Measurements from ENCODE around the gene NFXL1. TPM values are rescaled to one million over a fixed set of nuclear protein-coding genes. Genes with fewer than 3 reads are reported as not detected.

The NFXL1 gene
- total and polyA plus RNA-seq, 2 donors (not counting 1 experiment from before 2014, with no cell fraction given) = 9.6 to 14.1 TPM

DNA sequence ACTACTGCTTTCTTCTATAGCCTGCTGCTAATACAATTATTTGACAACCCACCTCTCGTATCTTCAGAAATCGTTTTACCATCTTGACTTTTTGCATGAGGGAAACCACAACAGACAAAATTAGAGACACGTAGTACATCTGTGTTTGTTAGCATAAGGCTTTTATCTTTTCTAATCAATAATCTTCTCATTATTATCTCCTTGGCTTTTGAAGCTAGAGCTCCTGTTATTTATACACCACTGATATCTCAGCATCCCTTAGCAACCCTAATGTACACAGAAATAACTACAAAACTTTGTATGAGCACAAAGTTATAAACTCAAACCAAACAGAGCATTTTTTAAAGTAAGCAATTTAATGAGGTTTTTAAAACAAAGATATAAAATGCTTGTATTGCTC lies 116.2 kb downstream of the NFXL1 start:
- DNase-seq (ENCODE audit: low read depth in 2 of 2) = no peak
- no peaks in the 10 kb centered on the region for H3K4me1 ChIP-seq (ENCODE audit: control insufficient read depth, extremely low read depth, insufficient read depth, low read length)
- H3K36me3 ChIP-seq (ENCODE audit: control insufficient read depth, insufficient read depth, low read length) = no peaks in the 10 kb centered on the region

More for the DNA sequence above, 116.2 kb downstream of the NFXL1 start:
- H3K9ac ChIP-seq (ENCODE audit: insufficient read depth, low read length) = no peak overlapping the region
- no peak overlapping the region for H3K27ac ChIP-seq (ENCODE audit: insufficient read depth, low read length)
- H3K4me3 ChIP-seq (replicated peaks in 1 of 4; ENCODE audit: control extremely low read depth in 1 of 4, insufficient read depth in 1 of 4, low read depth in 3 of 4, low read length in 4 of 4) = no peak overlapping the region
- H3K27me3 ChIP-seq (ENCODE audit: control insufficient read depth, insufficient read depth, low read length) = no peaks in the 10 kb centered on the region
- H3K9me3 ChIP-seq (ENCODE audit: control insufficient read depth, insufficient read depth, low read depth, low read length) = no peaks in the 10 kb centered on the region
- TF ChIP-seq CTCF (conservative IDR thresholded peaks at IDR 0.05 in 1 of 2, IDR thresholded peaks at IDR 0.05 in 1 of 2; ENCODE audit: low read depth in 1 of 2, low read length in 2 of 2) (no peak), EZH2 (IDR thresholded peaks at IDR 0.05; ENCODE audit: low read length, missing control alignments) (no peak)
- no peaks in the 10 kb centered on the region for H4K20me1 ChIP-seq (ENCODE audit: control insufficient read depth, extremely low read depth, insufficient read depth, low read length)
- H2AFZ ChIP-seq (ENCODE audit: low read length) = no peak overlapping the region
- no peaks in the 10 kb centered on the region for H3K79me2 ChIP-seq (ENCODE audit: control insufficient read depth, insufficient read depth, low read length)
- no peak overlapping the region for H3K4me2 ChIP-seq (ENCODE audit: extremely low read depth, insufficient read depth, low read length)

Other genes with a start within 250 kb of the NFXL1 start
- under 0.01 and 1.5 TPM in 2 replicates for gene CORIN, start 76.5 kb downstream of the NFXL1 start, total RNA-seq
- gene CORIN, start 76.5 kb downstream of the NFXL1 start, polyA plus RNA-seq = 4.2 and 22.2 TPM in 2 replicates
- gene CNGA1, start 102.1 kb upstream of the NFXL1 start, total RNA-seq = not detected in 2 replicates
- not detected in 2 replicates for gene CNGA1, start 102.1 kb upstream of the NFXL1 start, polyA plus RNA-seq
- gene NIPAL1, start 102.2 kb upstream of the NFXL1 start, total RNA-seq = under 0.01 TPM in 1 of 2 replicates, not detected in the other
- gene NIPAL1, start 102.2 kb upstream of the NFXL1 start, polyA plus RNA-seq = 0.14 and 0.45 TPM in 2 replicates
- 0.26 and 0.66 TPM in 2 replicates for gene TXK, start 219.7 kb upstream of the NFXL1 start, total RNA-seq
- 0.05 and 0.09 TPM in 2 replicates for gene TXK, start 219.7 kb upstream of the NFXL1 start, polyA plus RNA-seq